ENCODE results near the gene ADRM1. TPM values are rescaled to one million over a fixed set of nuclear protein-coding genes. Genes with fewer than 3 reads are reported as not detected.

The ADRM1 gene
- total RNA-seq, 2 experiments from 2014 or later: 40.8 to 44.3 TPM

- H3K4me1 ChIP-seq (ENCODE audit: insufficient read depth, low read length): no peaks in the 10 kb centered on the region
- Mint-ChIP-seq H3K9me3 (no peaks in the 10 kb centered on the region), H3K36me3 (ENCODE audit: low read depth) (peaks cover 69% of the 10 kb centered on the region), H3K4me3 (no peak overlapping the region), H3K27me3 (no peaks in the 10 kb centered on the region), H3K27ac (no peak overlapping the region), H3K4me1 (ENCODE audit: low read depth) (no peaks in the 10 kb centered on the region)
- ATAC-seq (ENCODE audit: poor library complexity) (no peak), DNase-seq (no peak)
- H3K4me3 ChIP-seq (ENCODE audit: low read length): no peak overlapping the region
- POLR2A ChIA-PET: no interaction called here
- H3K9me3 ChIP-seq (ENCODE audit: control insufficient read depth in 1 of 2, insufficient read depth in 1 of 2, low read length in 2 of 2): no peaks in the 10 kb centered on the region
- TF ChIP-seq CTCF (IDR thresholded peaks at IDR 0.05): no peak
- CTCF ChIA-PET: no interaction called here
- H3K36me3 ChIP-seq (ENCODE audit: insufficient read depth, low read length): peaks cover 59% of the 10 kb centered on the region
- H3K27ac ChIP-seq (ENCODE audit: low read depth in 1 of 2, low read length in 2 of 2): no peak overlapping the region
- H3K27me3 ChIP-seq (ENCODE audit: control insufficient read depth in 1 of 2, insufficient read depth in 2 of 2, low read length in 2 of 2): no peaks in the 10 kb centered on the region
- intact Hi-C loops (cut with DNase I, micrococcal nuclease): no loop called here
Measured at GRCh38 chr20:62275219-62275618, 27.6 kb upstream of the ADRM1 start.

GRCh38 chr20:62276439-62276838, 26.4 kb upstream of the ADRM1 start:
- TF ChIP-seq CTCF (IDR thresholded peaks at IDR 0.05): no peak
- H3K27ac Mint-ChIP-seq: no peak overlapping the region
- no peak overlapping the region for H3K27ac ChIP-seq (ENCODE audit: low read depth in 1 of 2, low read length in 2 of 2)
- peaks cover 81% of the 10 kb centered on the region for H3K36me3 Mint-ChIP-seq (ENCODE audit: low read depth)
- H3K4me1 Mint-ChIP-seq (ENCODE audit: low read depth): no peaks in the 10 kb centered on the region
- no peak overlapping the region for H3K4me3 Mint-ChIP-seq
- no peaks in the 10 kb centered on the region for H3K9me3 ChIP-seq (ENCODE audit: control insufficient read depth in 1 of 2, insufficient read depth in 1 of 2, low read length in 2 of 2)
- H3K9me3 Mint-ChIP-seq: no peaks in the 10 kb centered on the region
- H3K36me3 ChIP-seq (ENCODE audit: insufficient read depth, low read length): peaks cover 70% of the 10 kb centered on the region
- no peaks in the 10 kb centered on the region for H3K4me1 ChIP-seq (ENCODE audit: insufficient read depth, low read length)
- H3K27me3 Mint-ChIP-seq: no peaks in the 10 kb centered on the region
- ChIA-PET CTCF (no interaction called here), POLR2A (no interaction called here)
- intact Hi-C loops (cut with DNase I, micrococcal nuclease): no loop called here
- ATAC-seq (ENCODE audit: poor library complexity) (no peak), DNase-seq (no peak)
- H3K4me3 ChIP-seq (ENCODE audit: low read length): no peak overlapping the region
- no peaks in the 10 kb centered on the region for H3K27me3 ChIP-seq (ENCODE audit: control insufficient read depth in 1 of 2, insufficient read depth in 2 of 2, low read length in 2 of 2)

- ATAC-seq (ENCODE audit: poor library complexity) (no peak), DNase-seq (no peak)
- TF ChIP-seq CTCF (IDR thresholded peaks at IDR 0.05): no peak
- no peak overlapping the region for H3K27ac Mint-ChIP-seq
- CTCF ChIA-PET: no interaction called here
- H3K4me1 ChIP-seq (ENCODE audit: insufficient read depth, low read length): no peaks in the 10 kb centered on the region
- H3K27me3 Mint-ChIP-seq: no peaks in the 10 kb centered on the region
- H3K4me3 Mint-ChIP-seq: no peak overlapping the region
- H3K27ac ChIP-seq (ENCODE audit: low read depth in 1 of 2, low read length in 2 of 2): no peak overlapping the region
- no peak overlapping the region for H3K4me3 ChIP-seq (ENCODE audit: low read length)
- POLR2A ChIA-PET: no interaction called here
- H3K9me3 Mint-ChIP-seq: no peaks in the 10 kb centered on the region
- no peaks in the 10 kb centered on the region for H3K4me1 Mint-ChIP-seq (ENCODE audit: low read depth)
- H3K36me3 ChIP-seq (ENCODE audit: insufficient read depth, low read length): peaks cover 70% of the 10 kb centered on the region
- peaks cover 87% of the 10 kb centered on the region for H3K36me3 Mint-ChIP-seq (ENCODE audit: low read depth)
- intact Hi-C loops (cut with DNase I, micrococcal nuclease): no loop called here
- no peaks in the 10 kb centered on the region for H3K27me3 ChIP-seq (ENCODE audit: control insufficient read depth in 1 of 2, insufficient read depth in 2 of 2, low read length in 2 of 2)
- H3K9me3 ChIP-seq (ENCODE audit: control insufficient read depth in 1 of 2, insufficient read depth in 1 of 2, low read length in 2 of 2): no peaks in the 10 kb centered on the region
Measured at GRCh38 chr20:62277253-62277652, 25.5 kb upstream of the ADRM1 start.

All from CD4-positive, alpha-beta T cell (primary cell).